ENCODE data around the gene PPP3CB.

DNA sequence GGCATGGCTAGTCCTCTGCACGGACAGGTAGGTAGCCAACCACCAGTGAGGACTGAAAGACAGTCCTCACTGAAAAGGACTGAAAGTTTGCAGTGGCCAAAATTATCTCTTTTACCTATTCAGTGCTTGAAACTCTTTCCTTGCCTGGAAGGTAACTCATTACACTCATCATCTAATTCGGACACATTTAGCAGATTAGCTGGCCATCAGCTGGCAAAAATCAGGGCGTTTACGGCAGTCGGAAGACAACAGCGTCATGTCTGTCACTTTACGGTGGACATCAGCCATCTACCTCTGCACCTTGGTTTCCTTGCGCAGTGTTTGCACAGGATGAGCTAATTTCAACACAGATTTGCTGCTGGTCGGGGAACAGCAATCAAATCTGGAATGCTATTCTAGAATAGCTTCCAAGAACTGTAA is 82.7 kb downstream of the PPP3CB start:
- TF ChIP-seq EZH2 (IDR thresholded peaks at IDR 0.05; ENCODE audit: insufficient read depth, poor library complexity, severe bottlenecking) (no peak), EZH2phosphoT487 (IDR thresholded peaks at IDR 0.05; ENCODE audit: insufficient read depth, low read depth) (no peak)

All from GM23248 (cell line).